Measurements from ENCODE around the gene KCNG4.
"Not testable (repeated sequence)": the region's sequence is repeated elsewhere in the genome, so short reads cannot be mapped to it uniquely, and the experiment has no call there.

Gene KCNG4

DNA sequence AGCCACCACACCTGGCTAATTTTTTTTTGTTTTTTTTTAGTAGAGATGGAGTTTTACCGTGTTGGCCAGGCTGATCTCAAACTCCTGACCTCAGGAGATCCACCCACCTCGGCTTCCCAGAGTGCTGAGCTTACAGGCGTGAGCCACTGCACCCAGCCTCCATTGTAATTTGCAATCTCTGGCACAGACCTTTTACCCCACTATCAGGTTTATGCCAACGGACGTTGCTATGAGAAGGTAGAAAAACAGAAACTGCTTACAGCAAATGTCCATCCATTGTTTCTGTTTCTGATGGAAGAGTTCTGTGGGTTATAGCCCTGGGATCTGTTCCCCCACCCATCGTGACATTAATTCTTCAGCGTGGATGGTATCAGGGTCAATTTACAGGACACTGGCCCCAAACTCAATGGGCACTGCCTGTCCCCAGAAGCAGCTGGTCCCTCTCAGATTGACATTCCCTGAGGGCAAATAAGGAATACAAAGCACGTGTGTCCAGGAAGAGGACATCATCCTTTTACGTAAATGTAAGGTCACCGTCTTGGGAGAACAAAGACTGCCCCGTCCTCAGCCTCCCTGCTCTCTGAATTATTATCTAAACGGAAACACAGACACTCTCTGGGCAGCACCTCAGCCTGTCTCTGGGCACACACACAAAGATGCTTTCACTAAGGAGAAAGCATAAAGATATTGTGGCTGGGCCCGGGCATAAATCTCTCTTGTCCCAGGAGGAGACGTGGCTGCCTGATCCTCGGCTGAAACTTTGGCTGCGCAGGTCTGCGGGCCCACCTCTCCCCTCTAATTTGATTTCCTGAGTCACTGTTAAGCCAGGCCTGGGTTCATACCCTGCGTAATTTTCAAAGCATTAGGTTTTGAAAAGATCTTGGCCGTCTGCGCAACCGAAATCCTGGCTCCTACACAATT lies 5.2 kb downstream of the KCNG4 start:
- DNase-seq (ENCODE audit: low spot score) = peak; percentile 48

DNA sequence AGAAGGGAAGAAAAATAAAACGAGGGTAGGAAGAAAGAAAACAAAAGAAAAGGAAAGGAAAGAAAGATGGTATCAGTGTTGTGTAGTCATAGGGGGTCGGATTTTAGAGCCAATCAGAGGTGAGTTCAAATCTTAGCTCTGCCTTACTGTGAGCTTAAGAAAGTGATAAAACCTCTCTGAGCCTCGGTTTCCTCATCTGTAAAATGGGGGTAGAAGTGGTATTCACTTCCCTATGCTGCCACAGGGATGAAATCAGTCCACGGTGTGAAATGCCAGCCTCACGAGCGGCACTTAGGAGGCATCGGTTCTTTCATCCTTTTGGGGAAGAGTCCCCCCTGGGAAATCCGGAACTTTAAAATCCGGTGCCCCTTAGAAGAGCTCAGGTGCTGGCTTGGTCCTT lies 6.1 kb downstream of the KCNG4 start:
- no peak for DNase-seq (ENCODE audit: low spot score)

DNA sequence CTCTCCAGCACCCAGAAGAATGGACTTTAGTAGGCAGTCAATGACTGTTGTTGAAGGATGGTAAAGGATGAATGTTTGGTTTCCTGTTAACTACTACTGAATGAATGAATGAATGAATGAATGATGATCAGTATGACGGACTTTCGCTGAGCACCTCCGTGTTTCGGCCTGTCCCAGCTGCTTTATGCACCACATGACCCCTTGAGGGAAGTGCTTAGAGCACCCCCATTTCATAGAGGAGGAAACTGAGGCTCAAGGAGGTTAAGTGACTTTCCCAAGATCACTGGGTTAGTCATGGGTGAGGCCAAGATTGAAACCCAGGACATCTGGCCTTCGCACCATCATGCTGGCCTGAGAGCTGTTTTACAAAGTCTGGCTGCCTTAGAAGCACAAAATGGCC lies 6.8 kb downstream of the KCNG4 start:
- DNase-seq (ENCODE audit: low spot score) = no peak

DNA sequence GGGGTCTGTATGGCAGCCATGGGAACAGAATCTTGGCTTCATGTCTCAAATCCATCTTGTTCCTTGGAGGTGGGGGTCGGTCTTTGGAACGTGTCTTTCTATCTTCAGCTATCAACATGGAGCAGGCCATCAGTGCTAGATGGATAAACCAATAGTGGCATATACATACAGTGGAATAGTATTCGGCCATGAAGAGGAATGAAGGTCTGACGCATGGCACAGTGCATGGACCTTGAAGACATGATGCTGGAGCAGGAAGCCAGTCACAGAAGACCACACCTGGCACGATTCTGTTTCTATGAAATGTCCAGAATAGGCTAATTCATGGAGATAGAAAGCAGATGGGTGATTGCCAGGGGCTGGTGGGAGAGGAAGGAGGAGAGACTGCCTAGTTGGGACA lies 7.8 kb downstream of the KCNG4 start:
- DNase-seq (ENCODE audit: low spot score) = no peak

DNA sequence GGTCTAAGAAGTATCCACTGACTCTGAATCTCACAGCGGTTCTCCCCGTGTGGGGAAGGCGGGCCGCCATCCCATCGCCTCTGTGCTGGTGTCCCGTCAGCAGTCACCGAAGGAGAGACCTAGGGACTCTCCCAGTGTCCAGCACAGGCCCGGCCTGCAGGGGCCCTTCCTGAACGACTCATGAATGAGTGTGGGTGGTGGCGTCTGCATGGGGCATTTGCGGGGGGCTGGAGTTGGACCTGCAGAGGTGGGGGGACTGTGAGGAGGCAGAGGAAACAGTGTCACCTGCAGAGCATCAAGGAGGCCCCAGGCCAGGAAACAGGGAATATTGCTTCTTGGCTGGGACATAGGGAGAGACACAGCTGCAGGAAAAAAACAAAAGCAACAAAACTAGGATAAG lies 10.3 kb downstream of the KCNG4 start:
- no peak for DNase-seq (ENCODE audit: low spot score)

DNA sequence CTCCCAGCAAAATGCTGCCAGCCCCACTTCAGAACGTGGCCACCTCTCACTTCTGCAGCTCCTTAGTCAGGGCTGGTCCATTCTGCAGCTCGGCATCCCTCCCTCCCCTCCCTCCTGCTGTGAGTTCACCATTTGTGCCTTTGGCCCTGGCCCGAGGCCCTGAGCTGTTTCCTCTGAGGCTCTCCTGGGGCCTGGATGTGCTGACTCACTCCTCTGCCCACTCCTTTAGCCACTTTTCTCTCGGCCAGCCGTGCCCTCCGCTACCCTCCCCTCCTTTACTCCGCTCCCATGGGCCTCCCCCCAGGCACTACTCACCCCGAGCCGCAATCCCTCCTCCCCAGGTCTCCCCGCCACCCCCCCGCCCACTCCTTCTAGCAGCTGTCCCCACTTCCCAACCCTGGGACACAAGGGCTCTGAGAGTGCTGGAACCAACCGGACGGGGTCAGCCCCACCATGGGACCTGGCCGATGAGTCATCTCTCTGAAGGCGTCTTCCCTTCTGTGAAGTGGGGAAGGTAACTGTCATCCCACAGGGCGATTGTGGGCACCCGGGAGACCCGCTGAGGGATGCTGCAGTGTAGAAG lies 11.5 kb downstream of the KCNG4 start:
- no peak for DNase-seq (ENCODE audit: low spot score)

DNA sequence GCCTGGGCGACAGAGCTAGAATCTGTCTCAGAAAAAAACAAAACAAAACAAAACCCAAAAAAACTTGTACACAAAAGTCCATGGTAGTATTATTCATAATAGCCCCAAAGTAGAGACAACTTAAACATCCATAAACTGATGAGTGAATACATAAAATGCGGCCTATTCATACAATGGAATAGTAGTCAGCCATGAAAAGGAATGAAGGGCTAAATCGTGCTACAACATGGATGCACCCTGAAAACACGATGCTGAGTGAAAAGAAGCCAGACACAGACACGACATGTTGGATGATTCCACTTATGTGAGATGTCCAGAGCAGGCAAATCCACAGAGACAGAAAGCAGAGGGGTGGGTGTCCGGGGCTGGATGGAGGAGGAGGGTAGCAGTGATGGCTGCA lies 12.3 kb downstream of the KCNG4 start:
- DNase-seq (ENCODE audit: low spot score) = no peak

DNA sequence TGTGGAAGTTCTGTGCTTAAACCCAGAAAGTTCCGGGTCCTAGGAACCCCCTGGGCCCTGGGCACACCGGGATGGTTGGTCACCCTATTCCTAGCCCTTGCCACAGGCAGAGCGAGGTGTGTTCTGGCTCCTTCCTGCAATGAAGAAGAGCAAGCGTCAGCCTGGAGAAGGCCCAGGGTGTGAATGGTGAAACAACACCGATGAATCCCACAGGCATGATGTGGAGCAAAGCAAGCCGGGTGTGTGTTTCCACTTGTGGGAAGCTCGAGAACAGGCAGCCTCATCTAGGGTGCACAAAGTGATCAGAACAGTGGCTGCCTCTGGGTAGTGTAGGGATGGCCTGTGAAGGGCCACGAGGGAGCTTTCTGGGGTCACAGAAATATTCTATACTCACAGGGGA lies 13.8 kb downstream of the KCNG4 start:
- no peak for DNase-seq (ENCODE audit: low spot score)

DNA sequence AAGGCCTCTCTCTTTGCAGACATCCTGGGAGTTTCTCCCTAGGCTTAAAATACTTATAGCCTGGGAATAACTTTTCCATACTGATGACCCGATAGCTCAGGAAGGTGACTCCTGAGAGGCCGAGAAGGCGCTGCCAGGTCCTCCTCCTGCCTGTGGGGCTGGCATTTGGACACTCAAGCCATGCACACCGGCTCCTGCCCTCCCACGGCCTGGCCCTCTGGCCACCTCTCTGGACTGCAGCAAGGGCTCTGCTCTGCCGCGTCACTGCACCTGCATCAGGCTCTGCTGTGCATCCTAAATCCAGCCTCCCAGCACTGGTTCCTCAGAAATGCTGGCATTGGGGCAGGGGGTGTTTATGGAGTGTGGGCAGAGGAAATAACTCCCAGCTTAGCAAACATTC lies 14.2 kb downstream of the KCNG4 start:
- no peak for DNase-seq (ENCODE audit: low spot score)

DNA sequence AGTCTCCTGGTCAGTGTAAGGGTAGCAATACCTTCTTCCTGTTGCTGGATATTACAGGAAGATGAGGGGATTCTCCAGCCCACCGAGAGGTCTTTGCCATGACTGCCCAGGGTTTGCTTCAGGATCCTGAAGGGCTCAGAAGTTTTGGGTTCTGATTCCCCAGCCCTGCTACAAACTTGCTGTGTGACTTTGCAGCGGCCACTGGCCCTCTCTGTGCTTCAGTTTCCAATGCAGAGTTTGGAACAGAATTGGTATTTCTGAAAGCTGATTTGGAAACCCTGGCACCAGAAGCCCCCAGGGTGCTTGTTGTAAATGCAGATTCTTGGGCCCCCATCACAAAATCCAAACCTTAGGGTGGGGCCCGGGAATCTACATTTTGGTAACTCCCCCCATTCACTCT lies 14.7 kb downstream of the KCNG4 start:
- no peak for DNase-seq (ENCODE audit: low spot score)

DNA sequence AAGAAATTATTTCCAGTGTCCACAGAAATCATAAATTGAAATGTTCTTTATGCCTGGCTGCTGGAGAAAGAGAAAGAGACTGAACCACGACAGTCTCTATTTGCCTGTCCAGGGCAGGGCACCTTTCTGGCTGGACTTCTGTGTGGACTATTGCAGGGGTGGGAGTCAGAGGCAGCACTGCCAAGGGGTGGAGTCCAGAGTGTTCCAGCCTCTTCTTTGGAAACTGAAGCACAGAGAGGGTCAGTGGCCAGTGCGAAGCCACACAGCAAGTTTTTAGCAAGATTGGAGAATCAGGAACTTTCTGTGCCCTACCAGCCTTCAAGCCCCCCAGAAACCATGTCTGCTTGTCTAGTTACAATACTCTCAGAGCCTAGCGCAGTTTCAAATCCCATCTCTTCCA lies 15.3 kb downstream of the KCNG4 start:
- no peak for DNase-seq (ENCODE audit: low spot score)

DNA sequence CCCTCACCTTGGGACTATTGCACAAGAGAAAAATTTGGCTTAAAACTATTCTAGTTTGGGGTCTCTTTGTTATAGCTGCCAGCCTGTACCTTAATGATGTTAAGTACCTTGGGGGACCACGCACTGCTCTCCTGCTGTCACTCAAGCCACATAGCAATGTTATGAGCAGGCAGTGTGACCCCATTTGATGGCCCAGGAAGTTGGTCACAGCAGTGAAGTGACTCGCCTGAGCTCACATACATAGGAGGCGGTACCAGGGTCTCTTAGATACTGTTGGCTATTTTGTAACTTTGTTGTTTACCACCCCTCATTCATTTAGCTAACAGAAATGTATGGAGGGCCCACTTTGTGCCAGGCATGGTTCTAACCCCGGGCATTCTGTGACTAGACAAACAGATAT lies 16.4 kb downstream of the KCNG4 start:
- DNase-seq (ENCODE audit: low spot score) = no peak

DNA sequence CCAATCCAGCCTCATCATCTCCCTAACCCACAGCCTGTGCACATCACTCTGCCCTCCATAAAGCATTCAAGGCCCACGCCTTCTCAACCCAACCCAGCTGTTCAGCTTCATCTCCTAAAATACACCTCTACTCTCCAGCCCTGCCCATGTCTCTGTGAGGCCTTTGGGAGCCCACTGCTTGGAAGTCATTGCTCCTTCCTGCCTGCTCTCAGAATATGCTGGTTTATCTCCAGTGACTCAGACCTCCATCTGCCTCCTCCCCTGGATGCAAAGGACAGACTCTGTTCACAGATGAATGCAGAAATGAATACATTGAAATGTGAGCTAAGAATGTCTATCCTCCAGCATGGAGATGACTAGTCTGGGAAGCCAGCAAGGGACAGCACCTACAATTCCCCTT lies 19.0 kb downstream of the KCNG4 start:
- DNase-seq (ENCODE audit: low spot score) = no peak

DNA sequence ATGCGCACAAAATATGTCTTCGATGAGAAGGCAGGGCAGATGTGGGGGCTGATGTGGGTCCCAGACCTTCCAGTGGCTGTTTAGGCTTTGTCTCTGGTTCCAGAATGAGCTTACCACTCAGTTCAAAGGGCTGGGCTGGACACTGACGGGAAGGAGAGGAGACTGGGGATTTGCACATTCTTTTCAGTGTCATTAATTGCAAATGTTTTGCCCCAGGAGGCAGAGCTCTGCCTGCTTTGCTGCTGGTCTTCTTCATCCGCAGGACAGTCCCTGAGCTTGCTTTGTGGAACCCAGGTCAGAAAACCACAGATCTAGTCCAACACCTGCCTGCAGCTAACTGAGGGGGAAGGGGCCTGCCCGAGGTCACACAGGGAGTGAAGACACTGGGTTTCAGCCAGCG lies 20.9 kb downstream of the KCNG4 start:
- DNase-seq (ENCODE audit: low spot score) = no peak

DNA sequence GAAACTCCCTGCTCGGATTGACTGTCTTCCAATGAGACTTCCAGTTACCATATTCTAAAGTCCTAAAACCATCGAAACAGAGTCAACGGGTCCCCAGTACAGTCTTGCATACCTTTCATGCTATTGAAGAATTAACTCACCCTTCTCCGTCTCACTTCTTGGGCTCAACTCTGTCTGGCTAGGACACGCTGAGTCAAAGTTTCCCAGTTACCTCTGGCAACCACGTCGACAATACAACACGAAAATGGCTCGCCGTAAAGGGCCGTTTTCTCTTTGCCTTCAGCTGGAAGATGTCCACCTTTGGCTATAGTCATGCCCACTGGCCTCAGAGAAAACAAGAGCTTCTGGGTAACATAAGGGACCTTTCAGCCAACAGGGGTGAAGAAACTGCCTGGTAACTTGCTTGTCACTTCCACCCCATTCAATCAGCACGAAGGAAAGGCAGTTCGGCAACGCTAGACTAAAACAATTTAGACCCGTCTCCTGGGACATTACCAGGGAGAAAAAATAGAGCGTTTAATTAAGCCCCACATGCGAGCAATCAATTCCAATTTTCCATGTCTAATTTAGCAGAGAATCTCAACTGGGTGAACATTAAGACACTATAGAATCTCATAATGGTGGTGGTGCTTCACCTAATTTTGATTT lies 21.5 kb downstream of the KCNG4 start:
- DNase-seq (ENCODE audit: low spot score) = no peak

DNA sequence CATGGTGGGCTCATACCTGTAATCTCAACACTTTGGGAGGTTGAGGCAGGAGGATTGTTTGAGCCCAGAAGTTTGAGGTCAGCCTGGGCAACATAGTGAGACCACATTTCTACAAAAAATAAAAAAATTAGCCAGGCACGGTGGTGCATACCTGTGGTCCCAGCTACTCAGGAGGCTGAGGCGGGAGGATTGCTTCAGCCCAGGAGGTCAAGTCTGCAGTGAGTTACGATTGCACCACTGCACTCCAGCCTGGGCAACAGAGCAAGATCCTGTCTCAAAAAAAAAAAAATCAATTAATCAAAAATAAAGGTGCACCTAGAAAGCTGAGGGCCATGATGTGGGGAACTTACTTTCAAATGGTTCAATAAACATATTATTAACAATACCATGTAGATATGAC lies 23.7 kb downstream of the KCNG4 start:
- DNase-seq (ENCODE audit: low spot score) = not testable (repeated sequence)

DNA sequence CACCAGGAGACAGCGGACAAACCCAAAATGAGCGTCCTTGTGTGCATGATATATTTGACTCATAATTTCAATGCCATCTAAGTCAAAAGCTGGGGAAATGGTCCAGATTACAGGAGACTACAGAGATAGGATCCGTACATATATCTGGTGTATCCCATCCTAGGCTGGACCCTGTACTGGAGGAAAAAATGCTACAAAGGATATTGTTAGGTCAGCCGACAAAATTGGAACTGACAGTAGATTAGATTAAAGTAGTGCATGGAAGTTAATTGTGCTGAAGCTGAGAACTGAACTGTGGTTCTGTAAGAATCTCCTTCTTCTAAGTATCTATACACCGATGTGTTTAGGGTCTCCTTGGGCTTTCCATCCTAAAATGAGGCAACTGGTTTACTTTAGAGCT lies 24.3 kb downstream of the KCNG4 start:
- DNase-seq (ENCODE audit: low spot score) = no peak

DNA sequence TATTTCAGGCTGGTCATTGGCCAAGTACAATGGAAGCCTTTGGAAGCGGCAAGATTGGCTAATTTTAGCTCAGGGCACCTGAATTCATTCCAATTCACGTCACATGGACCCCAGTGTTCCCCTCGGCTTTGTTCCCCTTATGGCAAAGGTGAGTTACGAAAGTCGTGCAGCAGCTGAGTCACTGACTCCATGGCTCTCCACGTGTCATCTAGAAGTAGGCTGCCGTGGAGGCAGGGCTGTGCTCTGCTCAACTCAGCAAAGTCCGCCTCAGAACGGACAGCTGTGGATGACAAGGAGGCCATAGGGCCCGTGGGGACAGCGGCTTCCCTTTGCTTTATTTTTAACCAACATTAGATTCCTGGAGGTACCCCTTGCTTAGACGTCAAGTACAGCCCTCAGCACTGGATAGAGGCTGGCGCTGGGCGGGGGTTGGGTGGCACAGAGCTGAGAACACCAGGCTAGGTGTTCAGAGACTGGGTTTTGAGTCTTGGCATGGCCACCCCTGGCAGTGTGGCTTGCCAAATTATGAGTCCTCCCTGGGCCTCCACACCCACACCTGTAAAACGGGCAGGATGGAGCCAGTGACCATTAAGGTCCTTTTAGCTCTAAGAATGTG lies 25.3 kb downstream of the KCNG4 start:
- no peak for DNase-seq (ENCODE audit: low spot score)

DNA sequence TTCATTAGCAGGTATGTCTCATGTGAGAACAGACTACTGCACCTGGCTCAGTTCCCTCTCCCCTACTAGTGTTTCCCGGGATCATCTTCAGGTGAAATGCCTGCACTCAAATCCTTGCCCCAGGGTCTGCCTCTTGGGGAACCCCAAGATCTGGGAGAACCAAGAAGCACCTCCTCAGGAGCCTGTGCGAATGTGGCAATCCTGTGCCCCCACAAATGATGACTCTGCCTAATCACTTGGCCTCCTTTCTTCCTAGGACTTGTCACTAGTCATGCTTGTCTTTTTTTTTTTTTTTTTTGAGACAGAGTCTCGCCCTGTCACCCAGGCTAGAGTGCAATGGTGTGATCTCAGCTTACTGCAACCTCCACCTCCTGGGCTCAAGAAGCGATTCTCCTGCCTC lies 27.2 kb downstream of the KCNG4 start:
- no peak for DNase-seq (ENCODE audit: low spot score)

DNA sequence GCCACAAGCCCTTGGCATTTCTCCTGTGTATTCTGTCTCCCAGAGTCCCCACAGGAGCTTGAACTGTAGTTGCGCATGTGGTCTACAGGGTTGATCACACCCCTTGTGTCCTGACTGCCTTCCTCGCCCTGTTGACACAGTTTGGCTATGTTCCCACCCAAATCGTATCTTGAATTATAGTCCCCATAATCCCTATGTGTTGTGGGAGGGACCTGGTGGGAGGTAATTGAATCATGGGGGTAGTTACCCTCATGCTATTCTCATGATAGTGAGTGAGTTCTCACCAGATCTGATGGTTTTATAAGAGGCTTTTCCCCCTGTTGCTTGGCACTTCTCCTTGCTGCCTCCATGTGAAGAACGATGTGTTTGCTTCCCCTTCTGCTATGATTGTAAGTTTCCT lies 27.7 kb downstream of the KCNG4 start:
- DNase-seq (ENCODE audit: low spot score) = no peak

DNA sequence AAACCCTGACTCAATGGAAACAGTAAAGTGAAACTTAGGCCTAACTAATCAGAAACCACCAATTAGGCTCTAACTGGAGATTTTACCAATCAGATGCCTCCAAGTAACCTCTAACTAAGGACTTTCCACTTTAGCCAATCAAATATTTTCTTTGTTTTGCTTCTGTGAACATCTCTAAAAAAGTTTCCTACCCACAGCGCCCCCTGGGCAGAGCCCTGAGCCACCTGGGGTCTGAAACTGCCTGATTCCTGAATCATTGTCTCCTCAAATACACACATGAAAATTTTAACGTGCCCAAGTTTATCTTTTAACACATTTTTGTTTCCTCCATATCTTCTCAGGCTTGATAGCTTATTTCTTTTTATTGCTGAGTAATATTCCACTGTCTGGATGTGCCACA lies 29.8 kb downstream of the KCNG4 start:
- DNase-seq (ENCODE audit: low spot score) = no peak

DNA sequence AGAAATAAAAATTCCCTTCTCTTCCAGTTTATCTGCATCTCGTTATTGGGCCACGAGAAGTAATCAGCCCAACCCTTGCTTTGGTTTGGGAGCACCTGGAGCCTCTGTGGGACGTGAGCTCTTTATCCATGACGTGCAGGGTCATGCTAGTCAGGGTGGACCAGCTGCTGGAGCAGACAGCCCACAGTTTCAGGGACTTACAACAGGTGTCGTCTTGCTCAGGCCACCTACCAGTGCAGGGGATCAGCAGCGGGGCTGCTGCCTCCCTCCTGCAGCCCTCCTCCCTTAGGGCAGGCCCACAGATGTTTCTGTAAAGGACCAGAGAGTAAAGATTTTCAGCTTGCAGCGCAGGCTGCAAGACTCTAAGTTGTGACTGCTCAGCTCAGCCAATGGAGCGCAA lies 31.9 kb downstream of the KCNG4 start:
- DNase-seq (ENCODE audit: low spot score) = no peak

DNA sequence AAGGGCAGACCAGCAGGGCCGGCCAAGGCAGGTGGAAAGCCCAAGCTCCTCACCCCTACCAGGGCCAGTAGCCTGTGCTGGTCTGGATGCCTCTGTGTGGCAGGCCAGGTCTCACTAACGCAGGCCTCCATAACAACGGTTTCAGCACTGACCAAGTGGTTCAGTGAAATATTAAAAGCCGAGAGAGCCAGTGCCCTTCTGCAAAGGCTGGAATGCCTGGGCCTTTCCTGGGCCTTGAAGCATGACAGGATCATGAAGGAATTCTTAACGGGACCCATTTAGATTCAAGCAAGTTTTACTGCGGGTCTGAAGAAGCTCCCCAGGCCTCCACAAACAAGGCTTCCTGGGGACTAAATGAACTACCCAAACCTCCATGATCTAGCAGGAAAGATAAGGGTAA lies 32.6 kb downstream of the KCNG4 start:
- DNase-seq (ENCODE audit: low spot score) = no peak

All from D341Med (cell line).